Activated T-cell treated with anti-CD3 and anti-CD28 coated beads, Interleukin-2, amount 50 U/mL, for 24 hours (primary cell): Measurements from ENCODE around the gene RFX4.

ENCODE experiments used
- DNase-seq: peaks from one replicate; pipeline ENCODE4 v3.0.0-alpha.2; 2020
- H3K27ac Mint-ChIP-seq: 2 replicates; pipeline ENCODE4 v1.8.0; 2020; ENCODE audit warnings: mild to moderate bottlenecking, mixed read lengths
- H3K27me3 Mint-ChIP-seq: 2 replicates; pipeline ENCODE4 v1.8.0; 2020; ENCODE audit warnings: mixed read lengths
- H3K36me3 Mint-ChIP-seq: 2 replicates; pipeline ENCODE4 v1.8.0; 2020; ENCODE audit warnings: low read depth, mixed read lengths
- H3K4me1 Mint-ChIP-seq: 2 replicates; pipeline ENCODE4 v1.8.0; 2020; ENCODE audit warnings: low read depth, mixed read lengths
- H3K4me3 Mint-ChIP-seq: 2 replicates; pipeline ENCODE4 v1.8.0; 2020; ENCODE audit warnings: mild to moderate bottlenecking, moderate library complexity, mixed read lengths
- H3K9me3 Mint-ChIP-seq: 2 replicates; pipeline ENCODE4 v1.8.0; 2020; ENCODE audit warnings: mixed read lengths

Gene RFX4

DNA sequence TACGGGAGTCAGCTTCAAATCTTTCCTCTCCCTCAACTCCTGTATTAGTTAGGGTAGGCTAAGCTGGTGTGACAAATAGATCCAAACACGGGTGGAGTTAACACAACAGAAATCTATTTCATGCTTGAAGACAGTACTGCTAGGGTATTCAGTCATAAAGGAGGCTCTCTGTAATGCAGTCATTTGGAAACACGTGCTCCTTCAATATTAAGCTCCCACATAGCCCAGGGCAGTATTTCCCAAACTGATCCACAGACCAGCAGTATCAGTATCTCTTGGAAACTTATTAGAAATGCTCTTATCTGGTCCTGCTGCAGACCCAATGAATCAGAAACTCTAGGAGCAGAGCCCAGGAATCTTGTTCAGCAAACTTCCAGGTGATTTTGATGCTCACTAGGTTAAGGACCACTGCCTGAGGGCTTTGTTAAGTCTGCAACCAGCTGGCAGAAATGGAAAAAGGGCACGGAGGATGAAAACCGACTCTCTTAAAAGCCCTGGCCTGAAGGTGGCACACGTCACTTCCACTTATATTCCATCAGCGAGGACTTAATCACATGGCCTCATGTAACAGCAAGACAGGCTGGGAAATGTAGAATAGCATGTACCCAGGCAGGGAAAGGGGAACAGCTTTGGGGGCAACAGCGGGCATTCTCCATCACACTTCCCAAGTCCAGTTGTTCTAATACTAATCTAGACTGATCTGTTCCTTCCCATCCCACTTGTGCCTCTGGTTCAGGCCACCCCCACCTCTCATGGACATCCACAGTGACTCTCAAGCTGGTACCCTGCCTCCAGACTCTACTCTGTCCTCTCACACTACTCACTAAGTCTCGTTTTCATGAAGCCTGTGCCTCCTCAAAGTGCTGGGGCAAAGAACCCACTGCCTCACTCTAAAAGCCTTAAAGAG lies 153.5 kb downstream of the RFX4 start:
- peaks cover 5% of the 10 kb centered on the region for H3K4me1 Mint-ChIP-seq
- H3K36me3 Mint-ChIP-seq = no peaks in the 10 kb centered on the region
- no peak overlapping the region for H3K4me3 Mint-ChIP-seq
- no peak for DNase-seq
- H3K9me3 Mint-ChIP-seq = no peaks in the 10 kb centered on the region
- H3K27ac Mint-ChIP-seq = no peak overlapping the region
- H3K27me3 Mint-ChIP-seq = no peaks in the 10 kb centered on the region

DNA sequence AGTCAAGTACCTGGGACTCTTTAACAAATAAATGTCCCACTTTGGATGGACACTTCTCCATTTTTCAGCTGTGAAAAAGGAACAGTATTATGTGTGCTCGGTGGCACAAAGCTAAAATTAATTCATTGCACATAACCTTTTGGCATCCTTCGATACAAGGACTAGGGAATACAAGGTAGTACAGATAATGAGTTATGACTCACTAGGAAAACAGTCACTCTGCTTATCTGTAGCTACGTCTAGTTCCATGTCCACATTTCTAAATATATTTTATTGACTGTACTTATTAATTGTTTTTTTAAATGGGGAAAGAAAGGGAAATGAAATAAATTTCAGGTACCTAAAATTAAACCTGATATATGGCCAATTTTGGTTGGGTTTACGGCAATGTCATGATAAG lies 156.5 kb downstream of the RFX4 start:
- Mint-ChIP-seq H3K27me3 (no peaks in the 10 kb centered on the region), H3K4me3 (no peak overlapping the region), H3K36me3 (no peaks in the 10 kb centered on the region), H3K27ac (no peak overlapping the region), H3K9me3 (no peaks in the 10 kb centered on the region), H3K4me1 (peaks cover 5% of the 10 kb centered on the region)
- DNase-seq = no peak

DNA sequence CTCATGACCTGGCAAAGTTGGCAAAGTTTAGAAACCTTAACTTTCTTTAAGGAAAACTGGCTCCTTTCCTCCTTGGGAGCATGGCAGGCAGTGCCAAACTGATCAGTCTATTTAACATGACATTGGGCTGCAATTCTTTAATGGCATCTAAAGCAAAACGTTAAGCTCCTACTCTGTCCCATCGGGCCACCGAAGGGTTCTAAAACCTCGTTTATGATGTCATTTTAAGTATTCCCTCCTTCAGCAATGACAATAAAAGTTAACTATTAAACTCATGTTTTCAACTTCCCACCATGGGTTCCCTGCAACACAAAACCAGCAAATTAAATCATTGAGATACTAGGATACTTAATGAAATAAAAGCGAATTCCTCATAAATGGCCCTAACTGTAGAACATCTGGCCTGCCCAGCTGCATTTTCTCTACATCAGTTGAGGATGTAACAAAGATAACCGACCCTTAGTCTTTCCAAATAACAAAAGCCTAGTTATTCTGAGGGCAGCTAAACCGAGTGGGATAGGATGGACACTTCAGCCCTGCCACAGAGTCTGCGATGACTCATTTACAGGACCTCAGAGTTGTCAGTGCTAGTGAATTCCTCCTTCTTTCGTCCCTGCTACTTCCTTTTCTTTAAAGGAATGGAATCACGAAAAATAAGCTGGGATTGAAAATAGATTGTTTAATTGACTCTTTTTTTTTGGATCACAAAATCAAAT lies 157.2 kb downstream of the RFX4 start:
- Mint-ChIP-seq H3K9me3 (no peaks in the 10 kb centered on the region), H3K27me3 (no peaks in the 10 kb centered on the region), H3K4me3 (no peak overlapping the region), H3K4me1 (peaks cover 5% of the 10 kb centered on the region), H3K27ac (no peak overlapping the region), H3K36me3 (no peaks in the 10 kb centered on the region)
- no peak for DNase-seq

DNA sequence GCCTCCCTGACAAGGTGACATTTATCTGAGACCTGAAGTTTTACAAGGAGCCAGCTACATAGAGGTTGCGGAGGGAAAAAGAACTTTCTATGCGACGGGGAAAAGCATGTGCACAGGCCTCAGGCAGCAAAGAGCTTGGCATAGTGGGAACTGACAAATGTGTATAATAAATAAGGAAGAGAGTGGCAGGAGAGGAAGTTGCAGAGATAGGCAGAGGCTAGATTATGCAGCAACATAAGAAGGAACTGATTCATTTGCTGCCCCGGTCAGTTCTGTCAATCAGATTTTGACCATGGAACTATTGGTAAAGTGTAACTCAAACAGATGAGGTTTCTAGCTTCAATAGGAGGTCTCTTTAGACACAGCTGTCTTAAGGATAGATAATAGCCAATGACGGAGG lies 158.0 kb downstream of the RFX4 start:
- Mint-ChIP-seq H3K36me3 (no peaks in the 10 kb centered on the region), H3K4me3 (no peak overlapping the region), H3K27me3 (no peaks in the 10 kb centered on the region), H3K27ac (no peak overlapping the region), H3K4me1 (peaks cover 5% of the 10 kb centered on the region), H3K9me3 (no peaks in the 10 kb centered on the region)
- no peak for DNase-seq

DNA sequence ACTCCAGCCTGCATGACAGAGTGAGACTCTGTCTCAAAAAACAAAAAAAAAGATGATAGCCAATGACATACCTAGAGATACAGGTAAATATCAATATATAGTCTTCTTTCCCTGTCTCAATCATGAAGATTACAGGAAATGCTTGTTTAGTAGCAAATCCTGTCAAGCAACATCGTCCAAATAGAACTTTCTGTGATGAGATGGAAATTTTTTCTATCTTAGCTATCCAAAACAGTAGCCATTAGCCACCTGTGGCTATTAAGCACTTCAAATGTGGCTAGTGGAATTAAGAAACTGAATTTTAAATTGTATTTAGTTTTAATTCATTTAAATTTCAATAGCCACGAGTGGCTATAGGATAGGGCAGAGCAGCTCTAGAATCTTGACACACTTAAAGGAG lies 158.4 kb downstream of the RFX4 start:
- no peak overlapping the region for H3K27ac Mint-ChIP-seq
- H3K27me3 Mint-ChIP-seq = no peaks in the 10 kb centered on the region
- H3K36me3 Mint-ChIP-seq = no peaks in the 10 kb centered on the region
- no peaks in the 10 kb centered on the region for H3K9me3 Mint-ChIP-seq
- peaks cover 5% of the 10 kb centered on the region for H3K4me1 Mint-ChIP-seq
- DNase-seq = no peak
- H3K4me3 Mint-ChIP-seq = no peak overlapping the region

DNA sequence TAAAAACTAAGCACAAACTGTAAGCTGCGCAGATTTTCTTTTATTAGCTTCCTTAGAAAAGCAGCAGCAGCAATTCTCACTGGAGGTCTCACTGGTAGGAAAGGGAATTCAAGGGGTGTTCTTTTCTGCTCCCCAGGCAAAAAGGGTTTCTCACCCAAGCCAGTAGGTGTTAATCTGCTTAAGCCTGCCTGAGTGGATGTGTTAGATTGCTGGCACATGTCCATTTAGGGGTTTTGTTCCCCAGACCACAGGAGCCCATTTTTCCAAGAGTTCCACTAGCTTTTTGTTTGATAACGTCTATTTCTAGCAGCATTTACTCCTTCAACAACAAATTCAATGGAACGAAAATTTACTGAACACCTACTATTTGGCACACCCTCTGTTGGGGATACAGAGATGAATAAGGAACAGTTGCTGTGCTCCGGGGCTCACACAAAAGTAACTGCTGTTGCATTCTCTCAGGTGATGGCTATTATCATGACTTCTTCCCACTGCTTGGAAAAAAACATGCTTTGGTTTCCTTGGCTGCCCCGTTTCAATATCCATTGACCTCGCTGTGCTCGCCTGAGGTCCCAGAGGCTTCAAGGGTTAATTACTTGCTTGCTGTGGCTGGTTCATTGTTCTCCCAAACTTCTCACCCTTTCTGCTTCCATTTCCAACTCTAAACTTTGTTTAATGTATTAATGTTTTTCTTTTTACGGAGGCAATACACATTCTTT lies 160.6 kb downstream of the RFX4 start:
- Mint-ChIP-seq H3K27me3 (no peaks in the 10 kb centered on the region), H3K9me3 (no peaks in the 10 kb centered on the region)
- no peak for DNase-seq

DNA sequence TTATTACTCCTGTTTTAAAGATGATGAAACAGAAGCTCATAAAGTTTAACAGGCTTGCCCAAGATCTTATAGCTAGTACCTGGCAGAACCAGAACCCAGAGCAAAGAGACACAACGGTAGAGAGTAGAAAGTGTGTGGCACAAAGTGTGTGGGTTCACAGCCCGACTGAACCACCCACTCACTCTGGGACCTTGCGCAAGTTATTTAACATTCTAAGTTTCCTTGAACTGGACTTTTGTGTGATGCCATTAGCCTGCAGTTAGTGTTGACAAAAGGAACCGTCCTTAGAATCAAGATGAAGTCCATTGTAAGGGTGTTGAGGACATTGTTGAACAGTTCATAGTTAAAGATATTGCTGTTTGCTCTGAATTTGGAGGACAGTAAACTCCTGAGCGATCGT lies 161.8 kb downstream of the RFX4 start:
- Mint-ChIP-seq H3K36me3 (no peaks in the 10 kb centered on the region), H3K4me3 (no peak overlapping the region), H3K4me1 (peaks cover 19% of the 10 kb centered on the region), H3K27me3 (no peaks in the 10 kb centered on the region), H3K9me3 (no peaks in the 10 kb centered on the region), H3K27ac (no peak overlapping the region)
- DNase-seq = no peak

More for the DNA sequence above, 160.6 kb downstream of the RFX4 start:
- no peak overlapping the region for H3K27ac Mint-ChIP-seq
- H3K36me3 Mint-ChIP-seq = no peaks in the 10 kb centered on the region
- no peak overlapping the region for H3K4me3 Mint-ChIP-seq
- H3K4me1 Mint-ChIP-seq = peaks cover 17% of the 10 kb centered on the region

DNA sequence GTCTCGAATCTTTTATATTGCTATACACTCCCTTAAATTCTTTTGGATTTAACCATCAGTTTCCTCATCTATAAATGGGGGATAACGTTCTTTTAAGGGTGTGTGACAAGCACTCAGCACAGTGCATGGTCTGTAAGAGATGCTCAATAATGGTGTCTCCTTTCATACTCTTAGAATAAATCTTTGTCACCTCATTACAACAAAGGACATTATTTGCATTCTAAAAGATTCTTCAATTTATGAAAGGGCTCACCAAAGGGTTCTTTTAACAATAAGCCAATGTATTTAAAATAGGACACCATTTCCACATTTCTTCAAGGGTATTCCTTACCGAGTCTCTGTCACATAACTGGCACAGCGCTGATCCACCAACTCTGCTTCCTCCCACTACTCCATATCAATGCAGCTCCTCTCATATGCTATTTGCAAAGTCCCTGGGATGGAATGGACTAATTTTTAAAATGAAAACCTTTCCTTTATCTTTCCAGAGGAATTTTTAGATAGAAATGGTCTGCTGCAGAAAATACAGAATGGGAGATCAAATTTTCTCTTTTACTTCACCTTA lies 162.5 kb downstream of the RFX4 start:
- Mint-ChIP-seq H3K27me3 (no peaks in the 10 kb centered on the region), H3K27ac (no peak overlapping the region), H3K4me3 (no peak overlapping the region), H3K36me3 (no peaks in the 10 kb centered on the region), H3K4me1 (peaks cover 23% of the 10 kb centered on the region), H3K9me3 (no peaks in the 10 kb centered on the region)
- DNase-seq = no peak

DNA sequence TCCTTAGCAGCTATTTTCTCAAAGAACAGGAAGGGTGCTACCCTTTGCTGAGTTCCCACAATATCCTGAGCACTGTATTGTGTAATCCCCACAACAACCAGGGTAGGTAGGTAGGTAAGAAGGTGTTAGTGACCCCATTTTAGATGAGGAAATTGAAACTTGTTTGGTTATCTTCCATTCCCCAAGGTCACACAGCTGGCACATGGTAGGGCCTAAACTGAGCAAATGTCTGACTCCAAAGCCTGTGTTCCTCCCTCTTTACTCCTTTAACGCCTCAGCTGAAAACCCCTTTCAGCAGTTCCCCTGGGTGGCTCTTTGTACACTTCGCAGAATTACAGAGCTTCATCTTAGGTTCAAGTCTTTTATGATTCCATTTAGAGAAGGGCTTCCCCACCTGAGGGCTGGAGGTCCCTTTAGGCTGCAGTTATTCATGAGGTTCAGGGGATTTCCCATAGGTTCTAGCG lies 165.2 kb downstream of the RFX4 start:
- Mint-ChIP-seq H3K4me1 (peaks cover 32% of the 10 kb centered on the region), H3K27me3 (no peaks in the 10 kb centered on the region), H3K4me3 (no peak overlapping the region), H3K36me3 (no peaks in the 10 kb centered on the region), H3K9me3 (no peaks in the 10 kb centered on the region), H3K27ac (peak overlapping the region; percentile 88)
- no peak for DNase-seq

DNA sequence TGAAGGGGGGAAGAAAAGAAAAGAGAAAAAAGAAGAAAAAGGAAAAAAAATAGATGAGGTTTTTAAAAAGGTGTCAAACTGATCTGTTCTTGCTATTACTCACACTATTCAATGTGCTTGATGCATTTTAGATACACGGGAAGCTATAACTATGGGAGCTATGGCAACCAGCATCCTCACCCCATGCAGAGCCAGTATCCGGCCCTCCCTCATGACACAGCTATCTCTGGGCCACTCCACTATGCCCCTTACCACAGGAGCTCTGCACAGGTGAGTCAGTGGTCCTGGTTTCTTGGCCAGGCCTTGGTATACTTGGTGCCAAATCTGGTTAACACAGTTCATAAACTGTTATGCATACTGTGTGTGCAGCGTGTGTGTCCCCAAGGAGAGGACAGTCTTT lies 167.7 kb downstream of the RFX4 start:
- Mint-ChIP-seq H3K9me3 (no peaks in the 10 kb centered on the region), H3K36me3 (no peaks in the 10 kb centered on the region), H3K4me1 (peaks cover 47% of the 10 kb centered on the region), H3K27me3 (no peaks in the 10 kb centered on the region), H3K27ac (peak overlapping the region; percentile 29), H3K4me3 (no peak overlapping the region)
- DNase-seq = no peak

DNA sequence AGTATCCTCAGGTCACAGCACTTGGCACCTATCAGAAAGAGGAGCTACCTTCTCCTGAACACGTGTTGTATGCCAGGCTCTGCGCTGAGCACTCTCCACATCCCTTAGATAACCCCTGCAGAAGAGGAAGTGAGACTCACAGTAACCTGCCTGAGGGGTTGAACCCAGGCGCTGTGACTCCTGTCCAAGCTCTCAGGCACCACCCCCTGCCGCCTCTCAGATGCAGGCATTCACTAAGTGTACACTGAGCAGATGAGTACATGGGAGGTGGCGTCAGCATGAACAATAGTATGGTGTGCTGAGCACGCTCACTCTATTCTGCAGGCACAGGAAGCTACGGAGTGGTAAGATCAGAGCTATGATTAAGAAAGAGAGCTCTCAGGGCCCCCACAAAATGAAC lies 170.7 kb downstream of the RFX4 start:
- Mint-ChIP-seq H3K4me3 (peak overlapping the region; percentile 23), H3K36me3 (no peaks in the 10 kb centered on the region), H3K9me3 (no peaks in the 10 kb centered on the region), H3K27me3 (no peaks in the 10 kb centered on the region), H3K27ac (peak overlapping the region; percentile 69), H3K4me1 (peaks cover 32% of the 10 kb centered on the region)
- DNase-seq = peak; percentile 74

DNA sequence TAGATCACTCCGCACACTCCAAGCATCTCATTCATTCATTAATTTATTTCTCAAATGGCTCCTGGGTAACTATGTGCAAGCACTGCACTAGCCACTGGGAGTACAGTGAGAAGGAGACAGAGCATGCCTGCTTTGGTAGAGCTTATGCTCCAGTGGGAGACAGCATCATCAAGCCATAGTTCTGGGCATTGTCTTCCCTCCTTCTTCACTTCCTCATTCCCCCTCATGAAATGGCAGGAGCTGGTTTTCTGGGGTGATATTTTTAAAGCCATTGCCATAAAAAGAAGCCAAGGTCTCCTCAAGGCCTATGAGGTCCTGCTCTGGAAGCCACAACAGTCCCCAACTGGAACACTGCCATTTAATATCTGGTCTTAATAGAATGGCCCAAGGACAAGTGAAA lies 171.5 kb downstream of the RFX4 start:
- Mint-ChIP-seq H3K27ac (peak overlapping the region; percentile 69), H3K9me3 (no peaks in the 10 kb centered on the region), H3K4me3 (no peak overlapping the region), H3K36me3 (no peaks in the 10 kb centered on the region), H3K27me3 (no peaks in the 10 kb centered on the region), H3K4me1 (peaks cover 36% of the 10 kb centered on the region)
- no peak for DNase-seq

DNA sequence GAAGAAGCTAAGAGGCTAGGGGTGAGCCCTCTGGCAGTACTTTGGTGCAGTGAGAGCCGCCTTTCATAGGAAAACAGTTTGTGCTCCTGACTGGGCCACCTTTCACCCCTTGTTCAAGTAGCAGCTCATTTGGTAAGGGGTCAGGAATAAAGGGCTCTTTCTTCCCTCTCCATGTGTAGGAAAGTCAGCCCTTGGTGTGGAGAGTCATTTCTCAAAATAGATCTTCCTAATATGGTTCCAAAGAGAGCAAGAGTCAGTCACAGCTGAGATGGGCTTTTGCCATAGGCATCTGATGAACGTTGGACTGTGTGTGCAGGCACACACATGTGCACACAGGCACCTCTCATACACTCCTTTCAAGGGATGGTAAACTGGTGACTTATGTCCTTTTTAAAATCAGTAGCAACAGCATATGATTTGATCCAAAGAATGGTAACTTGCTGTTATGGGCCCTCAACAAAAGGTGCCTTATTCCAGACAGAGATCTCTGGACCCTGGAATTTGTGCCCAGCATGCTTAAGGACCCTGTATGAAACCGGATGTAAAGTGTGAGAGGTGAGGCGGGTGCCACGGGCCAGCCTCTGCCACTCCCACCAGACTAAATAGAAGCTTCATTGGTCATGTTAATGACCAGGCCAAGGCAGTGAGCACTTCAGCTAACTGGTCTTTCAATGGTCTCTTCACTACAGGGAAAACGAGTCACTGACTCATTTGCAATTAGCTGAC lies 175.0 kb downstream of the RFX4 start:
- Mint-ChIP-seq H3K4me1 (peaks cover 42% of the 10 kb centered on the region), H3K27ac (no peak overlapping the region), H3K36me3 (no peaks in the 10 kb centered on the region), H3K4me3 (no peak overlapping the region), H3K9me3 (no peaks in the 10 kb centered on the region), H3K27me3 (no peaks in the 10 kb centered on the region)
- DNase-seq = no peak
